ENCODE data around the gene LETMD1.

DNA sequence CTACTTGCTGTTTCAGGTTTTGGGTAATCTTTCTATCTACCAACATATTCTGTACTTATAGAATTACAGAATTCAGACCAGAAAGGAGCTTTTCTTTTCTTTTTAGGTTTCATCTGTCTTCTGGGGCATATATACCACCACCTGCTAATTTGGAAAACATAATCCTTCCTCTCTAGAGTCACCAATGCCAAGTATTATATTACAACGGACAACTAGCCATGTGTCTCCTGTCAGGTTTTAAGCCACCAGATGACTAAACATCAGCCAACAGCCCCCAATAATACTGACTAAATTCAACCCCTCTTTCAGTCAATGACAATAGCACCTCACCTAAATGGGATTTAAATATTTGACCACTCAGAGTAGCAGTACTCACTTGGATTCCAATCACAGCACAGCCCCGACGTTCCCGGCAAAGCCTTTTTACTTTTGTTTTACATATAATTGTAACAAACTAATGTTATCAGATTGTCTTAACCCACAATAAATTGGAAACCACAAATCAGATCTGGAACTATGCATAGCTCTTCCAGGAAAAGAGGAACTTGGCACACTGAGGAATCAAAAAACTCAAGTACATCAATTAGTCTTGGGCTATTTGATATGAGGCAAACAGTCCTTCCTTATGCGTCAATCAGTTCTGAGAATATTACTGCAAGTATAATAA is 35.4 kb upstream of the LETMD1 start:
- no peak for TF ChIP-seq ZNF837 (tag by site-specific recombination; IDR thresholded peaks at IDR 0.05)
- 0 out of 2 replicates have a peak, but pooled peaks have one; percentile 43 for TF ChIP-seq ZNF211 (tag by site-specific recombination; IDR thresholded peaks at IDR 0.05; ENCODE audit: low read depth)
- no peak for TF ChIP-seq ZNF2 (tag by site-specific recombination; IDR thresholded peaks at IDR 0.05)

Data from HEK293 (cell line).